Neuronal stem cell (in vitro differentiated cells): ENCODE data around the gene ZMYM4.

ENCODE experiments used
- DNase-seq: peaks from one replicate; pipeline ENCODE4 v3.0.0-alpha.2; 2013; ENCODE audit warnings: low spot score
- H2AFZ ChIP-seq: one replicate; pipeline ENCODE4 v1.6.1; 2013; ENCODE audit warnings: mild to moderate bottlenecking, low read length, inconsistent platforms
- H2AK5ac ChIP-seq: 2 replicates; pipeline ENCODE4 v1.6.1; 2013; ENCODE audit warnings: low read depth, mild to moderate bottlenecking, inconsistent platforms, low read length, moderate library complexity, mixed read lengths
- H2BK120ac ChIP-seq: 2 replicates; pipeline ENCODE4 v1.6.1; 2013; ENCODE audit warnings: low read depth, mild to moderate bottlenecking, inconsistent platforms, low read length, moderate library complexity, mixed read lengths
- H2BK12ac ChIP-seq: one replicate; pipeline ENCODE4 v1.6.1; 2013; ENCODE audit warnings: low read length, inconsistent platforms
- H2BK15ac ChIP-seq: 2 replicates; pipeline ENCODE4 v1.6.1; 2013; ENCODE audit warnings: mild to moderate bottlenecking, low read length, inconsistent platforms, mixed read lengths
- H2BK5ac ChIP-seq: one replicate; pipeline ENCODE4 v1.6.1; 2013; ENCODE audit warnings: inconsistent platforms, mild to moderate bottlenecking, low read length, moderate library complexity
- H3K14ac ChIP-seq: one replicate; pipeline ENCODE4 v1.6.1; 2013; ENCODE audit warnings: low read length, inconsistent platforms
- H3K18ac ChIP-seq: 2 replicates; pipeline ENCODE4 v1.6.1; 2013; ENCODE audit warnings: low read length, inconsistent platforms
- H3K23ac ChIP-seq: 2 replicates; pipeline ENCODE4 v1.6.1; 2013; ENCODE audit warnings: low read depth, mild to moderate bottlenecking, mixed read lengths, low read length, inconsistent platforms; ENCODE audit not compliant: poor library complexity
- H3K27ac ChIP-seq: replicated peaks from 3 replicates; pipeline ENCODE4 v1.5.1; 2013; ENCODE audit warnings: low read length, inconsistent platforms
- H3K27me3 ChIP-seq, 3 experiments: 2 replicates each; pipeline ENCODE4 v1.6.1; 2013; ENCODE audit warnings: low read length in 3 of 3, mild to moderate bottlenecking in 2 of 3, inconsistent platforms in 1 of 3, low read depth in 1 of 3, mixed read lengths in 1 of 3, moderate library complexity in 1 of 3; ENCODE audit not compliant: control insufficient read depth in 3 of 3, insufficient read depth in 3 of 3
- H3K36me3 ChIP-seq, 2 donors: replicated peaks in 1 of 2; 2 replicates each; pipeline ENCODE4 v1.6.1; 2013; ENCODE audit warnings: low read length in 2 of 2; ENCODE audit not compliant: control insufficient read depth in 2 of 2, insufficient read depth in 2 of 2
- H3K4ac ChIP-seq: 2 replicates; pipeline ENCODE4 v1.6.1; 2013; ENCODE audit warnings: inconsistent platforms, mild to moderate bottlenecking, low read length, moderate library complexity
- H3K4me1 ChIP-seq, 2 donors: 1 replicate in 1 of 2; 2 replicates in 1 of 2; pipeline ENCODE4 v1.6.1; 2013; ENCODE audit warnings: low read length in 2 of 2, low read depth in 1 of 2; ENCODE audit not compliant: control insufficient read depth in 2 of 2, insufficient read depth in 1 of 2
- H3K4me2 ChIP-seq: one replicate; pipeline ENCODE4 v1.6.1; 2013; ENCODE audit warnings: mild to moderate bottlenecking, low read length, inconsistent platforms; ENCODE audit not compliant: insufficient read depth, poor library complexity, severe bottlenecking
- H3K4me3 ChIP-seq, 2 donors: 2 replicates each; pipeline ENCODE4 v1.5.1; 2013; ENCODE audit warnings: low read length in 2 of 2, mild to moderate bottlenecking in 2 of 2, inconsistent platforms in 1 of 2, moderate library complexity in 1 of 2
- H3K79me1 ChIP-seq: one replicate; pipeline ENCODE4 v1.6.1; 2013; ENCODE audit warnings: low read depth, mild to moderate bottlenecking, inconsistent platforms, low read length, moderate library complexity
- H3K9ac ChIP-seq: one replicate; pipeline ENCODE4 v1.6.1; 2013; ENCODE audit warnings: mild to moderate bottlenecking, low read depth, low read length, inconsistent platforms; ENCODE audit not compliant: poor library complexity
- H3K9me3 ChIP-seq, 2 donors: replicated peaks in 1 of 2; 2 replicates each; pipeline versions ENCODE3 to v1.6.1; 2013; ENCODE audit warnings: low read length in 2 of 2, mild to moderate bottlenecking in 2 of 2, inconsistent platforms in 1 of 2, low read depth in 1 of 2, mixed read lengths in 1 of 2, moderate library complexity in 1 of 2; ENCODE audit not compliant: control insufficient read depth in 2 of 2, insufficient read depth in 1 of 2
- H4K8ac ChIP-seq: one replicate; pipeline ENCODE4 v1.6.1; 2013; ENCODE audit warnings: low read depth, mild to moderate bottlenecking, inconsistent platforms, low read length, moderate library complexity
- H4K91ac ChIP-seq: one replicate; pipeline ENCODE4 v1.6.1; 2013; ENCODE audit warnings: low read length, low read depth, mild to moderate bottlenecking, inconsistent platforms; ENCODE audit not compliant: poor library complexity
- WGBS, 2 donors: extraction: QIAGEN DNeasy Blood & Tissue Kit; methylation state at CpG; one replicate each; pipeline ENCODE4 v1.1.7; 2013; ENCODE audit warnings: missing lambda C conversion rate in 2 of 2, mixed read lengths in 1 of 2; ENCODE audit not compliant: insufficient read length in 2 of 2, insufficient replicate concordance in 1 of 2; ENCODE audit errors: extremely low coverage in 2 of 2; 5-methylcytosine and 5-hydroxymethylcytosine counted together

The ZMYM4 gene

DNA sequence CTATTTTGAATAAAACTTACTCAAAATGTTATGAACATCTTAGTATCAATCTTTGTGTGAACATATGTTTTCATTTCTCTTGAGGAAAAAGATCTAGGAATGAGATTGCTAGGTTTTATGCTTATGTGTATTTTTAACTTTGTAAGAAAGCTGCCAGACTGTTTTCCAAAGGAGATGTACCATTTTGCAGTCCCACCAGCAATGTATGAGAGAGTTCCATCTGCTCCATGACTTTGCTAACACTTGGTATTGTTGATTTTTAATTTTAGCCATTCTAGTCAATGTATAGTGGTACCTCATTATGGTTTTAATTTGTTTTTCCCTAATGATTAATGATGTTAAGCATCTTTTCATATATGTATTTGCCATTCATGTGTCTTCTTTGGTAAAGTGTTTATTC, 132.5 kb downstream of the ZMYM4 start:
- Histone ChIP-seq H3K4me3 (no peak overlapping the region), H3K4me2 (no peak overlapping the region), H3K4me1 (no peaks in the 10 kb centered on the region), H3K14ac (no peak overlapping the region), H3K4ac (no peak overlapping the region), H2AK5ac (no peak overlapping the region), H3K27ac (no peak overlapping the region), H2BK5ac (no peak overlapping the region), H4K8ac (no peak overlapping the region), H3K18ac (no peak overlapping the region), H2AFZ (no peak overlapping the region), H3K27me3 (no peaks in the 10 kb centered on the region), H3K79me1 (no peaks in the 10 kb centered on the region), H4K91ac (no peak overlapping the region), H3K23ac (no peak overlapping the region), H2BK12ac (no peak overlapping the region), H3K9me3 (peaks cover 0 to 29% of the 10 kb centered on the region in 2 donors), H3K36me3 (peaks cover 18 to 96% of the 10 kb centered on the region in 2 donors), H2BK120ac (no peak overlapping the region), H3K9ac (no peak overlapping the region), H2BK15ac (no peak overlapping the region)
- DNase-seq = no peak

- Histone ChIP-seq H3K18ac (no peak overlapping the region), H3K14ac (no peak overlapping the region), H2AFZ (no peak overlapping the region), H2BK12ac (no peak overlapping the region), H3K4me1 (no peaks in the 10 kb centered on the region), H3K4me2 (no peak overlapping the region), H2BK5ac (no peak overlapping the region), H2BK15ac (no peak overlapping the region), H3K27me3 (no peaks in the 10 kb centered on the region), H3K36me3 (peaks cover 23 to 97% of the 10 kb centered on the region in 2 donors), H4K91ac (no peak overlapping the region), H3K9me3 (peaks cover 6 to 37% of the 10 kb centered on the region in 2 donors), H3K4me3 (no peak overlapping the region), H2BK120ac (no peak overlapping the region), H3K23ac (no peak overlapping the region), H3K4ac (no peak overlapping the region), H2AK5ac (no peak overlapping the region), H3K9ac (no peak overlapping the region), H4K8ac (no peak overlapping the region), H3K27ac (no peak overlapping the region), H3K79me1 (no peaks in the 10 kb centered on the region)
- no peak for DNase-seq
Measured at GRCh38 chr1:35406103-35406502, 137.6 kb downstream of the ZMYM4 start.

GRCh38 chr1:35407743-35408142, 139.2 kb downstream of the ZMYM4 start:
- Histone ChIP-seq H3K4me1 (no peaks in the 10 kb centered on the region), H3K36me3 (peaks cover 23 to 89% of the 10 kb centered on the region in 2 donors), H4K8ac (no peak overlapping the region), H3K4ac (no peak overlapping the region), H3K27ac (no peak overlapping the region), H3K4me2 (no peak overlapping the region), H3K27me3 (no peaks in the 10 kb centered on the region), H3K9ac (no peak overlapping the region), H3K9me3 (peaks cover 6 to 22% of the 10 kb centered on the region in 2 donors), H3K23ac (no peak overlapping the region), H2AFZ (no peak overlapping the region), H2BK15ac (no peak overlapping the region), H2BK120ac (no peak overlapping the region), H3K79me1 (no peaks in the 10 kb centered on the region), H3K18ac (no peak overlapping the region), H2BK5ac (no peak overlapping the region), H3K14ac (no peak overlapping the region), H2AK5ac (no peak overlapping the region), H4K91ac (no peak overlapping the region), H2BK12ac (no peak overlapping the region), H3K4me3 (no peak overlapping the region)
- DNase-seq = no peak
- no CpG with 5 or more reads among the region's 4 CpGs for WGBS, 2 donors

DNA sequence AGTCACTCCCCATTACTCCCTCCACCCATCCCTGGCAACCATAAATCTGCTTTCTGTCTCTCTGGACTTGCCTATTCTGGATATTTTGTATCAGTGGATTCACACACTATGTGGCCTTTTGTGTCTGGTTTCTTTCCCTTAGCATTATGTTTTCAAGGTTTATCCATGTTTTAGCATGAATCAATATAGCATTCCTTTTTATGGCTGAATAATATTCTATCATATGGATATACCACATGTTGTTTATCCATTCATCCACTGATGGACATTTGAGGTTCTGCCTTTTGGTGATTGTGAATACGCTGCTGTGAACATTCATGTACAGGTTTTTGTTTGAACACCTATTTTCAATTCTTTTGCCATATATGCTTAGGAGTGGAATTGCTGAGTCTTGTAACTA, 140.4 kb downstream of the ZMYM4 start:
- WGBS, 2 donors = no CpG with 5 or more reads among the region's 1 CpG
- no peak overlapping the region for H2BK120ac ChIP-seq

More for the DNA sequence above, 140.4 kb downstream of the ZMYM4 start:
- DNase-seq = no peak
- Histone ChIP-seq H2AK5ac (no peak overlapping the region), H3K9me3 (peaks cover 6 to 20% of the 10 kb centered on the region in 2 donors), H3K79me1 (no peaks in the 10 kb centered on the region), H2BK15ac (no peak overlapping the region), H2AFZ (no peak overlapping the region), H3K36me3 (peaks cover 23 to 89% of the 10 kb centered on the region in 2 donors), H4K91ac (no peak overlapping the region), H2BK12ac (no peak overlapping the region), H4K8ac (no peak overlapping the region), H3K27me3 (no peaks in the 10 kb centered on the region), H3K4ac (no peak overlapping the region), H3K4me2 (no peak overlapping the region), H3K14ac (no peak overlapping the region), H3K27ac (no peak overlapping the region), H3K23ac (no peak overlapping the region), H2BK5ac (no peak overlapping the region), H3K9ac (no peak overlapping the region), H3K4me3 (no peak overlapping the region), H3K4me1 (no peaks in the 10 kb centered on the region), H3K18ac (no peak overlapping the region)
